ENCODE measurements around the gene PCOLCE2. TPM values are rescaled to one million over a fixed set of nuclear protein-coding genes. Genes with fewer than 3 reads are reported as not detected.

The PCOLCE2 gene
- total and polyA plus RNA-seq, 8 donors: 1.3 to 21.2 (median 2.9) TPM

GRCh38 chr3:142796823-142797222, 92.1 kb downstream of the PCOLCE2 start:
- Histone ChIP-seq H3K36me3 (no peaks in the 10 kb centered on the region), H3K27ac (no peak overlapping the region), H3K27me3 (no peaks in the 10 kb centered on the region), H3K9me3 (no peaks in the 10 kb centered on the region), H3K4me1 (no peaks in the 10 kb centered on the region), H3K4me3 (no peak overlapping the region)
- DNase-seq (no peak), ATAC-seq (no peak)
- intact Hi-C loops (cut with DNase I): no loop called here
- TF ChIP-seq CTCF (IDR thresholded peaks at IDR 0.05): no peak

GRCh38 chr3:142795332-142795731, 93.6 kb downstream of the PCOLCE2 start:
- no peak for ATAC-seq
- Histone ChIP-seq H3K36me3 (no peaks in the 10 kb centered on the region), H3K27ac (no peak overlapping the region), H3K4me1 (no peaks in the 10 kb centered on the region), H3K4me3 (no peak overlapping the region), H3K9me3 (no peaks in the 10 kb centered on the region), H3K27me3 (no peaks in the 10 kb centered on the region)
- no peak for DNase-seq
- TF ChIP-seq CTCF (IDR thresholded peaks at IDR 0.05): no peak
- intact Hi-C loops (cut with DNase I): no loop called here

- no peak for DNase-seq
- no peak overlapping the region for H3K27ac ChIP-seq
- intact Hi-C loops (cut with DNase I): no loop called here
- no peak for TF ChIP-seq CTCF (IDR thresholded peaks at IDR 0.05)
- H3K4me1 ChIP-seq: no peaks in the 10 kb centered on the region
- no peaks in the 10 kb centered on the region for H3K36me3 ChIP-seq
- no peaks in the 10 kb centered on the region for H3K9me3 ChIP-seq
- no peak for ATAC-seq
- no peaks in the 10 kb centered on the region for H3K27me3 ChIP-seq
- no peak overlapping the region for H3K4me3 ChIP-seq
These were observed 94.4 kb downstream of the PCOLCE2 start for GRCh38 chr3:142794508-142794907.

- intact Hi-C loops (cut with DNase I): no loop called here
- ATAC-seq (no peak), DNase-seq (no peak)
- TF ChIP-seq CTCF (IDR thresholded peaks at IDR 0.05): no peak
- no peaks in the 10 kb centered on the region for H3K27me3 ChIP-seq
- H3K4me1 ChIP-seq: no peaks in the 10 kb centered on the region
- no peak overlapping the region for H3K4me3 ChIP-seq
- H3K36me3 ChIP-seq: no peaks in the 10 kb centered on the region
- H3K27ac ChIP-seq: no peak overlapping the region
- H3K9me3 ChIP-seq: no peaks in the 10 kb centered on the region
These were observed 101.2 kb downstream of the PCOLCE2 start for GRCh38 chr3:142787719-142788118.

DNA sequence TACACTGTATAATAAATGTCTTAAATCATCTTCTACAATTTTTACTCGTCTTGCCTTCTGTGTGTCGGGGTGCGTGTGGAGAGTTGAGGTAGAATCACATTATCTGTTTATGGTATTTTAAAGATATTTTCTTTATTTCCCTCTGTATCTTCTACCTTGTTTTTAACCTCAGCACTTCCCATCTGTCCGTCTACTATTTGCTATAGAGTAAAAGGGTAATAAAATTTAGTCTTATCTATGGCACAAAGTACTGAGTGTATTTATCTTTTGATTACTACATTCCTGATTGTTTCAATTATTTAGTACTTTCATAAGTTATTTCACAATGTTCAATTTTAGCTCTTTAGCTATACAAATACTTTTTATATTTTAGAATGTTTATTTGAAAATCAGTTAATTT, 102.9 kb downstream of the PCOLCE2 start:
- DNase-seq (no peak), ATAC-seq (no peak)
- no peak for TF ChIP-seq CTCF (IDR thresholded peaks at IDR 0.05)
- Histone ChIP-seq H3K4me3 (no peak overlapping the region), H3K4me1 (no peaks in the 10 kb centered on the region), H3K36me3 (no peaks in the 10 kb centered on the region), H3K27ac (no peak overlapping the region), H3K27me3 (no peaks in the 10 kb centered on the region), H3K9me3 (no peaks in the 10 kb centered on the region)
- intact Hi-C loops (cut with DNase I): no loop called here

All from left lung (tissue), 10 donors.